Esophagus squamous epithelium (tissue), 4 donors: ENCODE data around the gene TBPL1.

Experiments used
- CTCF ChIP-seq, 6 experiments: fragments of 450-650 bp in 4 of 6; fragments of 200-600 bp in 2 of 6; sonication (generic) in 2 of 6; IDR thresholded peaks; one replicate each; pipeline ENCODE4 v1.5.1; 2016 to 2019; ENCODE audit warnings: antibody characterized with exemption in 6 of 6, mild to moderate bottlenecking in 4 of 6, moderate library complexity in 4 of 6
- POLR2A ChIP-seq, 4 donors: fragments of 450-650 bp; IDR thresholded peaks; one replicate each; pipeline ENCODE4 v1.6.1; 2017; ENCODE audit warnings: antibody characterized with exemption in 4 of 4, mild to moderate bottlenecking in 4 of 4, moderate library complexity in 3 of 4

- TF ChIP-seq CTCF (IDR thresholded peaks at IDR 0.05) (no peak), POLR2A (IDR thresholded peaks at IDR 0.05) (no peak)
Measured at GRCh38 chr6:133964052-133964451, 11.0 kb downstream of the TBPL1 start.
